HepG2 (cell line): ENCODE results near the gene RFX6.

ENCODE experiments used
- MAZ ChIP-seq, 2 experiments: sonication (generic) in 1 of 2; formaldehyde crosslinking in 1 of 2; IDR thresholded peaks; 2 replicates each; pipeline versions ENCODE4 v1.5.0 to v1.6.1; 2012 to 2020; ENCODE audit warnings: low read depth in 2 of 2, mild to moderate bottlenecking in 2 of 2, borderline replicate concordance in 1 of 2, improper control_type of control experiment in 1 of 2, low read length in 1 of 2, missing genetic modification reagents in 1 of 2, moderate library complexity in 1 of 2
- WIZ ChIP-seq: sonication (generic); formaldehyde crosslinking; IDR thresholded peaks from 2 replicates; pipeline ENCODE4 v1.5.1; 2020; ENCODE audit warnings: mild to moderate bottlenecking, missing genetic modification reagents
- ZNF317 ChIP-seq: sonication (generic); formaldehyde crosslinking; IDR thresholded peaks from 2 replicates; pipeline ENCODE4 v1.5.0; 2020; ENCODE audit warnings: mild to moderate bottlenecking, missing genetic modification reagents
- TF ChIP-seq, protein P1 (sequence below): sonication (generic); formaldehyde crosslinking; IDR thresholded peaks from 2 replicates; pipeline ENCODE4 v1.5.0; 2020; ENCODE audit warnings: mild to moderate bottlenecking, missing genetic modification reagents, moderate library complexity

DNA sequence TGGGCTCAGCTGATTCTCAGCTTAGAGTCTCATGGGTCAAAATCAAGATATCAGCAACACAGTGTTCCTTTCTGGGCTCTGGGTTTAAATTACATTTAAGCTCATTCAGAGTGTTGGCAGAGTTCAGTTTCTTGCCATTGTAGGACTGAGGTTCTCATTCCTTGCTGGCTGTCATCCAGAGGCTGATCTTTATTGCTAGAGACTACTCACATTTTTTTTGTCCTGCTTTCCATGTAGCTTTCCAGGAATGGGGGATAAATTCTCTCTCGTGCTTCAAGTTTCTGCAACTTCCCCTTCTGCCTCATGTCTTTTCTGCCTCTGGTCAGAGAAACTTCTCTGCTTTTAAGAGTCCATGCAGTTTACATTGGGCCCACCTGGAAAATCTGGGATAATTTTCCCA, 86.9 kb downstream of the RFX6 start:
- TF ChIP-seq, protein P1, sequence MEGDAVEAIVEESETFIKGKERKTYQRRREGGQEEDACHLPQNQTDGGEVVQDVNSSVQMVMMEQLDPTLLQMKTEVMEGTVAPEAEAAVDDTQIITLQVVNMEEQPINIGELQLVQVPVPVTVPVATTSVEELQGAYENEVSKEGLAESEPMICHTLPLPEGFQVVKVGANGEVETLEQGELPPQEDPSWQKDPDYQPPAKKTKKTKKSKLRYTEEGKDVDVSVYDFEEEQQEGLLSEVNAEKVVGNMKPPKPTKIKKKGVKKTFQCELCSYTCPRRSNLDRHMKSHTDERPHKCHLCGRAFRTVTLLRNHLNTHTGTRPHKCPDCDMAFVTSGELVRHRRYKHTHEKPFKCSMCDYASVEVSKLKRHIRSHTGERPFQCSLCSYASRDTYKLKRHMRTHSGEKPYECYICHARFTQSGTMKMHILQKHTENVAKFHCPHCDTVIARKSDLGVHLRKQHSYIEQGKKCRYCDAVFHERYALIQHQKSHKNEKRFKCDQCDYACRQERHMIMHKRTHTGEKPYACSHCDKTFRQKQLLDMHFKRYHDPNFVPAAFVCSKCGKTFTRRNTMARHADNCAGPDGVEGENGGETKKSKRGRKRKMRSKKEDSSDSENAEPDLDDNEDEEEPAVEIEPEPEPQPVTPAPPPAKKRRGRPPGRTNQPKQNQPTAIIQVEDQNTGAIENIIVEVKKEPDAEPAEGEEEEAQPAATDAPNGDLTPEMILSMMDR (CRISPR knock-in tag): no peak
- TF ChIP-seq WIZ (CRISPR knock-in tag): no peak
- no peak for TF ChIP-seq MAZ (IDR thresholded peaks at IDR 0.05; ENCODE audit: borderline replicate concordance, low read depth, low read length)
- TF ChIP-seq MAZ (CRISPR knock-in tag; IDR thresholded peaks at IDR 0.05; ENCODE audit: low read depth): no peak
- no peak for TF ChIP-seq ZNF317
